Liver (tissue), 3 donors: ENCODE data around the gene EDC4.

ENCODE experiments used
- CTCF ChIP-seq: fragments of 150-350 bp; IDR thresholded peaks from 2 replicates; pipeline ENCODE4 v1.5.1; 2017; ENCODE audit warnings: improper control_type of control experiment, low read depth, low read length; ENCODE audit not compliant: missing input control
- MAX ChIP-seq: IDR thresholded peaks from 2 replicates; pipeline ENCODE4 v1.6.1; 2016; ENCODE audit warnings: antibody characterized with exemption
- RAD21 ChIP-seq, 2 donors: IDR thresholded peaks; 2 replicates each; pipeline ENCODE4 v1.6.1; 2016; ENCODE audit warnings: antibody characterized with exemption in 2 of 2, mild to moderate bottlenecking in 2 of 2
- RXRA ChIP-seq, 2 donors: IDR thresholded peaks; 2 replicates each; pipeline ENCODE4 v1.6.1; 2017 to 2018; ENCODE audit warnings: antibody characterized with exemption in 2 of 2, mild to moderate bottlenecking in 1 of 2
- TAF1 ChIP-seq: conservative IDR thresholded peaks from 2 replicates; pipeline ENCODE4 v1.6.1; 2016; ENCODE audit warnings: antibody characterized with exemption, mild to moderate bottlenecking
- ZBTB33 ChIP-seq: IDR thresholded peaks from 2 replicates; pipeline ENCODE4 v1.6.1; 2016; ENCODE audit warnings: antibody characterized with exemption
- donor health status: healthy.
- donor health status: healthy.

- peak; percentile 9 for TF ChIP-seq MAX
- TF ChIP-seq CTCF = peak; percentile 90
- TF ChIP-seq RXRA (IDR thresholded peaks at IDR 0.05) = no peak
- peak; percentile 32 for TF ChIP-seq ZBTB33
- peak; percentile 67 to 77 for TF ChIP-seq RAD21 (IDR thresholded peaks at IDR 0.05)
- TF ChIP-seq TAF1 = no peak
Observed at GRCh38 chr16:67841816-67842508, 30.9 kb upstream of the EDC4 start, which contains the start of gene THAP11.
